Psoas muscle (tissue), 8 donors: ENCODE results near the gene FFAR2. TPM values are rescaled to one million over a fixed set of nuclear protein-coding genes. Genes with fewer than 3 reads are reported as not detected.
"Not testable (repeated sequence)": the region's sequence is repeated elsewhere in the genome, so short reads cannot be mapped to it uniquely, and the experiment has no call there.

Experiments used
- ATAC-seq, 4 donors: fragments of 200-7000 bp; cut with Tn5 transposase; one replicate each; pipeline ENCODE4 v1.9.1; 2020; ENCODE audit warnings: moderate library complexity in 3 of 4, mild to moderate bottlenecking in 2 of 4
- DNase-seq, 2 donors: peaks; one replicate each; pipeline ENCODE4 v3.0.0-alpha.2; 2020
- H3K27ac ChIP-seq: fragments of 200-600 bp; one replicate; pipeline ENCODE4 v1.8.0; 2022
- H3K27me3 ChIP-seq, 3 donors: fragments of 200-600 bp in 1 of 3; one replicate each; pipeline versions ENCODE4 v1.6.1 to v1.8.0; 2013 to 2022; ENCODE audit warnings: low read length in 2 of 3, mild to moderate bottlenecking in 2 of 3, moderate library complexity in 1 of 3; ENCODE audit not compliant: insufficient read depth in 3 of 3
- H3K36me3 ChIP-seq, 2 donors: fragments of 200-600 bp in 1 of 2; one replicate each; pipeline versions ENCODE4 v1.6.1 to v1.8.0; 2013 to 2022; ENCODE audit warnings: low read depth in 1 of 2, mild to moderate bottlenecking in 1 of 2, moderate library complexity in 1 of 2; ENCODE audit not compliant: insufficient read depth in 1 of 2
- H3K4me1 ChIP-seq: fragments of 200-600 bp; one replicate; pipeline ENCODE4 v1.8.0; 2022
- H3K4me3 ChIP-seq: fragments of 200-600 bp; one replicate; pipeline ENCODE4 v1.8.0; 2022; ENCODE audit warnings: mild to moderate bottlenecking
- H3K9me3 ChIP-seq: fragments of 200-600 bp; one replicate; pipeline ENCODE4 v1.8.0; 2022
- CTCF ChIP-seq: fragments of 200-600 bp; IDR thresholded peaks from one replicate; pipeline ENCODE4 v1.8.0; 2022; ENCODE audit warnings: antibody characterized with exemption
- WGBS, 3 donors: extraction: QIAGEN DNeasy Blood & Tissue Kit; methylation state at CpG; one replicate each; pipeline versions ENCODE4 v1.1.6 to v1.1.7; 2013; 5-methylcytosine and 5-hydroxymethylcytosine counted together
- intact Hi-C, 2 donors: fragments of 100-400 bp; cut with DNase I; formaldehyde crosslinking; loops; one replicate each; pipeline versions ENCODE4 v1.11.0 to v1.14.2; 2022
- polyA plus RNA-seq, 3 donors: library from polyadenylated mRNA; stranded (reverse); fragments of 200-250 nt; gene quantifications; one replicate each; pipeline ENCODE4 v1.2.3, GENCODE V29; 2013
- total RNA-seq, 4 donors: library from RNA; stranded (reverse); fragmentation: NEBNext Ultra II Directional in 2 of 4; extraction: Animal tissue kit (Norgen Biotek cat#: 25700) in 2 of 4; gene quantifications; one replicate each; pipeline versions ENCODE4 v1.2.1 to v1.2.4, GENCODE V29; 2021 to 2023
- donor health status: healthy with polysubstance abuse.
- donor health status: DM: no; HTN: no; CAD: no; lungs with moderate emphysema.
- donor health status: Bipolar disorder and iron deficiency.
- donor health status: healthy.
- donor health status: DM: yes; HTN: yes; CAD: no.
- donor health status: DM: no; HTN: no; CAD: no.
- donor health status: DM: no; HTN: no; CAD: no.
- donor health status: DM: yes; HTN: yes; CAD: no.

The FFAR2 gene
- total and polyA plus RNA-seq, 7 donors = 0.07 to 0.47 (median 0.14) TPM; not detected in 1

GRCh38 chr19:35466259-35466658 lies 18.2 kb downstream of the FFAR2 start:
- Histone ChIP-seq H3K9me3 (no peaks in the 10 kb centered on the region), H3K27me3 (peaks cover 0 to 6% (median 2%) of the 10 kb centered on the region in 3 donors), H3K4me1 (no peaks in the 10 kb centered on the region), H3K36me3 (no peaks in the 10 kb centered on the region), H3K4me3 (no peak overlapping the region), H3K27ac (no peak overlapping the region)
- intact Hi-C loops = loop anchor here (10.0 kb wide), 1 partner anchor 111 kb away; the partner anchor contains the start of gene FFAR3 (in 2 of the 2)
- DNase-seq (no peak), ATAC-seq (no peak)
- WGBS, 3 donors = 71 to 87% (median 77%) methylated on average over 1 of the region's 1 CpG
- TF ChIP-seq CTCF = no peak

GRCh38 chr19:35468637-35469036 lies 20.6 kb downstream of the FFAR2 start:
- 34 to 47% (median 44%) methylated on average over 2 of the region's 2 CpGs for WGBS, 3 donors
- Histone ChIP-seq H3K36me3 (no peaks in the 10 kb centered on the region), H3K4me1 (no peaks in the 10 kb centered on the region), H3K9me3 (no peaks in the 10 kb centered on the region), H3K27ac (no peak overlapping the region), H3K27me3 (peaks cover 0 to 6% (median 0%) of the 10 kb centered on the region in 3 donors), H3K4me3 (no peak overlapping the region)
- intact Hi-C loops = loop anchor here (10.0 kb wide), 1 partner anchor 114 kb away; the partner anchor contains the start of gene FFAR3 (in 2 of the 2)
- ATAC-seq = no peak
- peak; percentile 41 for TF ChIP-seq CTCF
- no peak for DNase-seq

GRCh38 chr19:35470128-35470527 lies 22.1 kb downstream of the FFAR2 start:
- intact Hi-C loops = no loop called here
- Histone ChIP-seq H3K36me3 (no peaks in the 10 kb centered on the region), H3K4me3 (no peak overlapping the region), H3K9me3 (no peaks in the 10 kb centered on the region), H3K4me1 (no peaks in the 10 kb centered on the region), H3K27ac (no peak overlapping the region), H3K27me3 (peaks cover 0 to 6% (median 0%) of the 10 kb centered on the region in 3 donors)
- WGBS, 3 donors = 85 to 90% (median 89%) methylated on average over 7 of the region's 7 CpGs
- no peak for ATAC-seq
- no peak for TF ChIP-seq CTCF
- DNase-seq = no peak

GRCh38 chr19:35471075-35471474 lies 23.0 kb downstream of the FFAR2 start:
- H3K4me3 ChIP-seq, H3K4me1 ChIP-seq, DNase-seq, H3K27ac ChIP-seq, H3K36me3 ChIP-seq, H3K27me3 ChIP-seq, H3K9me3 ChIP-seq, ATAC-seq, intact Hi-C loops: not testable (repeated sequence)
- WGBS, 3 donors = 91 to 97% (median 93%) methylated on average over 4 of the region's 4 CpGs

- Histone ChIP-seq H3K36me3 (no peaks in the 10 kb centered on the region), H3K4me1 (no peaks in the 10 kb centered on the region), H3K27ac (no peak overlapping the region), H3K27me3 (peaks cover 0 to 6% (median 0%) of the 10 kb centered on the region in 3 donors), H3K4me3 (no peak overlapping the region), H3K9me3 (no peaks in the 10 kb centered on the region)
- WGBS, 3 donors = 78 to 88% (median 82%) methylated on average over 8 of the region's 8 CpGs
- intact Hi-C loops = no loop called here
- TF ChIP-seq CTCF = no peak
- no peak for DNase-seq
- no peak for ATAC-seq
These were observed 23.9 kb downstream of the FFAR2 start for GRCh38 chr19:35471946-35472345.
